Endothelial cell of umbilical vein (primary cell): Measurements from ENCODE around the gene MECR. TPM values are rescaled to one million over a fixed set of nuclear protein-coding genes. Genes with fewer than 3 reads are reported as not detected.
A peak's percentile ranks its signal among the peaks of the same experiment; 100 is the strongest.

Experiments
- BruUV-seq: library from RNA; stranded (reverse); fragments of 400-500 nt; replicated peaks from 2 replicates; lab custom pipeline; 2021; lab: Mats Ljungman, UMichigan
- CTCF ChIA-PET: fragments of 300-600, 350-600 bp; sonication (Branson Sonifier 250); formaldehyde crosslinking; loops from one replicate; lab custom pipeline; 2021; ENCODE audit warnings: antibody characterized with exemption, inconsistent platforms; lab: Charles Lee
- POLR2A ChIA-PET: fragments of 300-600, 350-600 bp; sonication (Branson Sonifier 250); formaldehyde crosslinking; loops from one replicate; lab custom pipeline; 2021; ENCODE audit warnings: antibody characterized with exemption, inconsistent platforms; lab: Charles Lee
- DNase-seq: peaks from one replicate; pipeline ENCODE4 v3.0.0-alpha.2; 2011; ENCODE audit warnings: low read depth, low spot score
- FAIRE-seq: peaks from 2 replicates; lab custom pipeline; 2011; peaks lifted over from hg19 to GRCh38; lab: Jason Lieb, UNC
- H2AFZ ChIP-seq: 2 replicates; pipeline ENCODE4 v1.6.0; 2012; ENCODE audit warnings: low read depth, low read length, control low read depth, inconsistent platforms
- H3K27ac ChIP-seq: 2 replicates; pipeline ENCODE4 v1.5.1; 2011; ENCODE audit warnings: low read depth, mild to moderate bottlenecking, control low read depth, low read length, moderate library complexity; ENCODE audit not compliant: insufficient read depth
- H3K27me3 ChIP-seq, 2 experiments: 2 replicates each; pipeline versions ENCODE4 v1.6.0 to v1.6.1; 2011; ENCODE audit warnings: low read length in 2 of 2, mixed read lengths in 1 of 2; ENCODE audit not compliant: control insufficient read depth in 2 of 2, insufficient read depth in 2 of 2
- H3K36me3 ChIP-seq, 2 experiments: 2 replicates in 1 of 2; 3 replicates in 1 of 2; pipeline ENCODE4 v1.5.1; 2011; ENCODE audit warnings: low read length in 2 of 2, mild to moderate bottlenecking in 1 of 2, moderate library complexity in 1 of 2; ENCODE audit not compliant: control insufficient read depth in 2 of 2, insufficient read depth in 2 of 2; ENCODE audit errors: extremely low read depth in 1 of 2
- H3K4me1 ChIP-seq: 3 replicates; pipeline ENCODE4 v1.5.1; 2011; ENCODE audit warnings: mild to moderate bottlenecking, low read length; ENCODE audit not compliant: control insufficient read depth, insufficient read depth; ENCODE audit errors: extremely low read depth
- H3K4me2 ChIP-seq: 2 replicates; pipeline ENCODE4 v1.6.1; 2011; ENCODE audit warnings: low read length, control low read depth, mixed read lengths; ENCODE audit not compliant: insufficient read depth
- H3K4me3 ChIP-seq, 3 experiments: fragments of 200-600 bp in 1 of 3; sonication (generic), shearing (Covaris generic) in 1 of 3; replicated peaks in 1 of 3; 2 replicates each; pipeline ENCODE4 v1.5.1; 2011 to 2016; ENCODE audit warnings: control low read depth in 3 of 3, low read length in 3 of 3, mild to moderate bottlenecking in 2 of 3, inconsistent platforms in 1 of 3, low read depth in 1 of 3, moderate library complexity in 1 of 3; ENCODE audit not compliant: insufficient read depth in 1 of 3
- H3K79me2 ChIP-seq: 2 replicates; pipeline ENCODE4 v1.6.0; 2012; ENCODE audit warnings: low read length, inconsistent platforms; ENCODE audit not compliant: control insufficient read depth, insufficient read depth
- H3K9ac ChIP-seq: replicated peaks from 2 replicates; pipeline ENCODE3; 2011; ENCODE audit warnings: low read length, control low read depth; ENCODE audit not compliant: insufficient read depth; ENCODE audit errors: extremely low read depth
- H3K9me1 ChIP-seq: replicated peaks from 3 replicates; pipeline ENCODE4 v1.6.0; 2011; ENCODE audit warnings: mild to moderate bottlenecking, low read length; ENCODE audit not compliant: control insufficient read depth, insufficient read depth; ENCODE audit errors: extremely low read depth
- H3K9me3 ChIP-seq: replicated peaks from 2 replicates; pipeline ENCODE4 v1.5.1; 2012; ENCODE audit warnings: low read length, inconsistent platforms; ENCODE audit not compliant: control insufficient read depth, insufficient read depth
- H4K20me1 ChIP-seq: replicated peaks from 2 replicates; pipeline ENCODE3; 2011; ENCODE audit warnings: mild to moderate bottlenecking, low read length; ENCODE audit not compliant: control insufficient read depth, insufficient read depth; ENCODE audit errors: extremely low read depth
- CTCF ChIP-seq, 2 donors: IDR thresholded peaks; 1 replicate in 1 of 2; 2 replicates in 1 of 2; pipeline ENCODE4 v1.5.1; 2011; ENCODE audit warnings: low read length in 2 of 2, mild to moderate bottlenecking in 2 of 2, moderate library complexity in 2 of 2, control low read depth in 1 of 2, inconsistent platforms in 1 of 2, low read depth in 1 of 2; ENCODE audit not compliant: insufficient read depth in 1 of 2; ENCODE audit errors: extremely low read depth in 1 of 2
- EZH2 ChIP-seq: IDR thresholded peaks from 2 replicates; pipeline ENCODE4 v1.6.1; 2012; ENCODE audit warnings: borderline replicate concordance, low read depth, mild to moderate bottlenecking, moderate library complexity, low read length, inconsistent platforms; ENCODE audit not compliant: severe bottlenecking
- FOS ChIP-seq: IDR thresholded peaks from 2 replicates; pipeline ENCODE4 v1.6.1; 2011; ENCODE audit warnings: mild to moderate bottlenecking, low read length, moderate library complexity, borderline replicate concordance; ENCODE audit not compliant: insufficient read depth
- GATA2 ChIP-seq: IDR thresholded peaks from 2 replicates; pipeline ENCODE4 v1.7.0; 2011; ENCODE audit warnings: low read depth, mild to moderate bottlenecking, moderate library complexity, mixed read lengths, low read length; ENCODE audit not compliant: insufficient read length, insufficient read depth
- JUN ChIP-seq: IDR thresholded peaks from 2 replicates; pipeline ENCODE4 v1.6.1; 2011; ENCODE audit warnings: borderline replicate concordance, low read depth; ENCODE audit not compliant: insufficient read length, insufficient read depth
- MYC ChIP-seq: IDR thresholded peaks from one replicate; pipeline ENCODE4 v1.6.1; 2011; ENCODE audit warnings: mild to moderate bottlenecking, low read depth, low read length
- POLR2A ChIP-seq: IDR thresholded peaks from 2 replicates; pipeline ENCODE4 v1.6.1; 2012; ENCODE audit warnings: low read depth, mild to moderate bottlenecking, control low read depth, low read length
- dilution Hi-C: fragments of 300-500 bp; cut with MboI; formaldehyde crosslinking; loops from one replicate; pipeline ENCODE4 v1.15.0; 2019; ENCODE audit warnings: low sequenced_read_pairs; ENCODE audit not compliant: extremely low pct_ligation_motif_present
- intact Hi-C: fragments of 100-400 bp; cut with micrococcal nuclease; formaldehyde crosslinking; loops from one replicate; pipeline ENCODE4 v1.10.0; 2022
- polyA plus RNA-seq, 4 experiments: library from polyadenylated mRNA; depleted of rRNA in 3 of 4; stranded (reverse) in 3 of 4; unstranded in 1 of 4; fragments of >200 nt; gene quantifications; 2 replicates each; pipeline versions ENCODE4 v1.2.1 to v1.2.3, GENCODE V29; 2011 to 2012; ENCODE audit warnings: missing spikeins in 1 of 4
- total RNA-seq: library from RNA; stranded (reverse); gene quantifications from 2 replicates; pipeline ENCODE4 v1.2.3, GENCODE V29; 2021
- TF ChIP-seq, protein P1 (sequence below): IDR thresholded peaks from 2 replicates; pipeline ENCODE4 v1.6.1; 2011; ENCODE audit not compliant: insufficient read depth, insufficient read length

The MECR gene
- total and polyA plus RNA-seq, 2 donors (not counting 3 experiments of a cell fraction or from before 2014, with no cell fraction given), result 24.6 to 30.1 TPM

- H3K4me1 ChIP-seq, result peaks cover 2% of the 10 kb centered on the region
- peak; percentile 36 for TF ChIP-seq EZH2
- TF ChIP-seq, protein P1, sequence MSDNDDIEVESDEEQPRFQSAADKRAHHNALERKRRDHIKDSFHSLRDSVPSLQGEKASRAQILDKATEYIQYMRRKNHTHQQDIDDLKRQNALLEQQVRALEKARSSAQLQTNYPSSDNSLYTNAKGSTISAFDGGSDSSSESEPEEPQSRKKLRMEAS, result no peak
- H3K9me1 ChIP-seq, result no peaks in the 10 kb centered on the region
- intact Hi-C loops (no loop called here), dilution Hi-C loops (no loop called here)
- no peaks in the 10 kb centered on the region for H4K20me1 ChIP-seq
- H3K4me2 ChIP-seq, result no peak overlapping the region
- H3K4me3 ChIP-seq, result no peak overlapping the region
- POLR2A ChIA-PET, result no interaction called here
- no peaks in the 10 kb centered on the region for H3K79me2 ChIP-seq
- BruUV-seq, result no TSS peak
- H3K36me3 ChIP-seq, result no peaks in the 10 kb centered on the region
- no peaks in the 10 kb centered on the region for H3K9me3 ChIP-seq
- no peak overlapping the region for H3K9ac ChIP-seq
- no peak overlapping the region for H2AFZ ChIP-seq
- H3K27me3 ChIP-seq, result peaks cover 10 to 19% of the 10 kb centered on the region in 2 experiments
- H3K27ac ChIP-seq, result no peak overlapping the region
- FAIRE-seq (no peak), DNase-seq (no peak)
- CTCF ChIA-PET, result interaction anchor here (1.1 kb wide), 1 partner anchor 12 kb away, joined by 3 read pairs; no protein-coding TSS in a partner anchor
Observed at GRCh38 chr1:29256979-29257804, 26.5 kb upstream of the MECR start.

GRCh38 chr1:29256394-29256793 is 25.7 kb upstream of the MECR start:
- intact Hi-C loops (no loop called here), dilution Hi-C loops (no loop called here)
- no peaks in the 10 kb centered on the region for H3K9me1 ChIP-seq
- H3K27me3 ChIP-seq, result peaks cover 10 to 11% of the 10 kb centered on the region in 2 experiments
- CTCF ChIA-PET, result interaction anchor here (1.1 kb wide), 1 partner anchor 11 kb away, joined by 3 read pairs; no protein-coding TSS in a partner anchor
- TF ChIP-seq JUN (no peak), POLR2A (no peak), MYC (no peak), GATA2 (no peak), EZH2 (no peak), FOS (no peak), CTCF (IDR thresholded peaks at IDR 0.05; ENCODE audit: extremely low read depth in 1 of 2, insufficient read depth in 1 of 2, low read depth in 1 of 2, low read length in 2 of 2) (no peak)
- TF ChIP-seq, protein P1, result no peak
- no peaks in the 10 kb centered on the region for H3K36me3 ChIP-seq
- no peak overlapping the region for H3K4me3 ChIP-seq
- no peak overlapping the region for H2AFZ ChIP-seq
- DNase-seq (no peak), FAIRE-seq (no peak)
- H4K20me1 ChIP-seq, result no peaks in the 10 kb centered on the region
- no TSS peak for BruUV-seq
- POLR2A ChIA-PET, result no interaction called here
- no peaks in the 10 kb centered on the region for H3K79me2 ChIP-seq
- no peak overlapping the region for H3K27ac ChIP-seq
- no peak overlapping the region for H3K4me2 ChIP-seq
- peaks cover 2% of the 10 kb centered on the region for H3K4me1 ChIP-seq
- H3K9ac ChIP-seq, result no peak overlapping the region
- no peaks in the 10 kb centered on the region for H3K9me3 ChIP-seq
